Astrocyte of the cerebellum (primary cell): ENCODE data around the gene CDK9.

Source experiments
- DNase-seq: peaks from one replicate; pipeline ENCODE4 v3.0.0-alpha.2; 2011; ENCODE audit warnings: low read depth
- H3K4me3 ChIP-seq: 2 replicates; pipeline ENCODE4 v1.5.1; 2011; ENCODE audit warnings: mild to moderate bottlenecking, low read depth, low read length, moderate library complexity
- CTCF ChIP-seq: IDR thresholded peaks from 2 replicates; pipeline ENCODE4 v1.5.1; 2012; ENCODE audit warnings: low read length, low read depth, moderate library complexity, mild to moderate bottlenecking; ENCODE audit errors: missing control alignments
- in situ Hi-C: cut with HindIII; loops from 2 replicates; pipeline ENCODE4 v1.10.0; 2017; ENCODE audit warnings: low sequenced_read_pairs

CDK9 gene

DNA sequence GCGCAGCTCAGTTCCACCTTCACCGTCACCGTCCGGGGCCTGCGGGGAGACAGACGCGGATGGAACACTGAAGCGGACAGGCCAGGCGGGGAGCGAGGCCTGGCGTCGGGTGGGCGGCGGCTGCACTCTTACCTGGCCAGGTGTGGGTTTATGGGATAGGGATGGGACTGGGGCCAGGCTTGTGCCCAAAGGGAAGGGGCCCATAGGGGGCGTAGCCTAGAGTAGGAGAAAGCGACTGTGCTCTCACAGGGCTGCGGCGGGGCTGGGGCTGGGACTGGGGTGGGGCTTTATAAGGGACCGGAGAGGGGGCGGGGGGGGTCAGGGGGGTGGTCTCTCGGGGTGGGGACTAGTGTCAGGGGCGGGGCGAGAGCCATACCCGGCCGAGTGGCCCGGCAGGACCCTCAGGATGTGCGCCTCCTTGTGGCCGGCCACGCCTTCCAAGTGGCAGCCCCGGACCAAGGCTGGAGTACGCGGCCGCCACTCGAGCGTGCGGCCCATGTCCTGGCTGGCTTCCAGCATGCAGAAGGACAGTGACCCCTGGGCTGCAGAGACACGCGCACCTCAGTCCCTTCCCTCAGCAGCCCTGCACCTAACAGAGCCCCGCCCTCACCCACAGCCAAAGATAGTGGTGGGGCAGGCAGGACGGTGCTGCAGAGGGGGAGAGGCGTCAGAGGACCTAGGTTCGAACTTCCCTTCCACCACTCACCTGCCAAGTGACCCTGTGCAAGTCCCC lies 39.7 kb downstream of the CDK9 start:
- TF ChIP-seq CTCF: peak; percentile 40
- in situ Hi-C loops: no loop called here
- no peak overlapping the region for H3K4me3 ChIP-seq
- no peak for DNase-seq

DNA sequence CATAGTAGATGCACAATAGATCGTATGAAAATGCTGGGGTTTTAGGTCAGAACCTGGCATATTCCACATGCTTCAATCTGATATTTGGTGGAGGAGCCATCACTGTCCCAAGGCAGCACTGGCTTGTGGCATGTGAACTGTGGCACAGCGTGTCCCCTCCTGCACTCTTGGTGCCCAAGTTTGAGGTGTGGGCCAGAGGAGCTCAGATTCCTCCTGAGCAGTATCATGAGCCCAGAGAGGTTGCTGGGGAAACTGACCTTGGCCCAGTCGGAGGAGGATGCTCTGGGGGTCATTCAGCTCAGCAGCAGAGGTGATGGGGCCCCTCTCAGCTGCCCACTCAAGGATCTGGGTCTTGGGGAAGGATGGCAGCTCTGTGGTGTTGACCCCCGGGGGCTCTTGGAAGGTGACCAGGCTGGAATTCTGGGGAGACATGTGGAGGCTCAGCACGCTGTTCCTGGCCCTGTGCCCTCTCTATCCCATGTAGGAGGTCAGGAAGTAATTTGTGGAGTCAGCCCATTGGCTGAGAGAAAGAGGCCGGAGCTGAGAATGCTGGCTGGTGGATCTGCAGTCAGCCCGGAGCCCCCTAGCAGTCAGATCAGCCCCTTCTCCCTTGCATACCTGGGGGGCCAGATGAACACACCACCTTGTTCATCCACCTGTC lies 40.5 kb downstream of the CDK9 start:
- in situ Hi-C loops: no loop called here
- no peak for DNase-seq
- TF ChIP-seq CTCF: no peak
- H3K4me3 ChIP-seq: no peak overlapping the region

DNA sequence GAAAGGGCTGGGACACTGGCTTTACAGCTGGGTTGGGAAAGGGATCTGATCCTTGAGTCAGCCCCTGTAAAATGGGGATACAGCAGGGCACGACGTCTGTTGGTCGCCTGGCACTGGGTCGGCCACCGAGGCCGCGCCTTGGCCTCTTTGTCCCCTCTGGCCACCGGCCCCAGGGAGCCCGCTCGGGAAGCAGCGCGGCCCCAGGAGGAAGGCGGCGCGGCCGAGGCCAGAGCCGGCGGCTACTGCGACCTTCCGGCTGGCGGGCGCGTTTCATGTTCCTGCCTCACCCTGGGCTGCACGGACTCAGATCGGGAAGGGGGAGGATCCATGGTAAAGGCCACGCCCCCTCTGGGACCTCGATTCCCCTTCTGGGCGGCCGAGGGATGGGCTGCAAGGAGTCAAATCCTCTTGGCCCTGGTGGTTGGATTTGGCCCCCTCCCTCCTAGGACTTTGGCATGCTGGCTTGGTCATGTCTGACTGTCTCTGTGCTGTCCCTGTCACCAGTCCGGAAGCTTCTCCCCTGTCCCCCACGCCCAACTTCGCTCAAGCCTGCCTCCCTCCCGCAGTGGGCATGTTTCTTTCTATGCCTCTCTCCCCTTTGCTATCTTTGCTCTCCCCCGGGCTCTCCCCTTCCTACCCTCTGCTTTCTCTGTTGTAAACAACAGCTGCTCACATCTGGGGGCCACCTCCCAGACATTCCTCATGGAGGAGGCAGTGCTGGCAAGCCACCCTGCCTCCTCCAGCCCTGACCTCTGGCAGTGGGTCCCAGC lies 42.6 kb downstream of the CDK9 start:
- in situ Hi-C loops: no loop called here
- no peak for TF ChIP-seq CTCF
- H3K4me3 ChIP-seq: no peak overlapping the region
- no peak for DNase-seq

- in situ Hi-C loops: no loop called here
- no peak for TF ChIP-seq CTCF
- H3K4me3 ChIP-seq: no peak overlapping the region
- DNase-seq: no peak
These were observed 43.5 kb downstream of the CDK9 start for GRCh38 chr9:127829205-127829906.

GRCh38 chr9:127832248-127832647 lies 46.4 kb downstream of the CDK9 start:
- no peak for DNase-seq
- no peak for TF ChIP-seq CTCF
- in situ Hi-C loops: no loop called here
- no peak overlapping the region for H3K4me3 ChIP-seq

GRCh38 chr9:127833555-127833954 lies 47.7 kb downstream of the CDK9 start:
- no peak overlapping the region for H3K4me3 ChIP-seq
- DNase-seq: no peak
- in situ Hi-C loops: no loop called here
- TF ChIP-seq CTCF: no peak
